Left kidney (tissue), 2 donors: Measurements from ENCODE around the gene KRTAP20-2. TPM values are rescaled to one million over a fixed set of nuclear protein-coding genes. Genes with fewer than 3 reads are reported as not detected.

Experiments used
- DNase-seq: peaks from one replicate; pipeline ENCODE4 v3.0.0-alpha.2; 2013
- polyA plus RNA-seq: library from polyadenylated mRNA; unstranded; fragments of 120-200 nt; gene quantifications from one replicate; pipeline ENCODE4 v1.2.1, GENCODE V29; 2013; ENCODE audit not compliant: insufficient read length

KRTAP20-2 gene
- polyA plus RNA-seq, 1 donor = not detected

- no peak for DNase-seq
These were observed 39.3 kb downstream of the KRTAP20-2 start for GRCh38 chr21:30674312-30674711.

- no peak for DNase-seq
These were observed 41.7 kb downstream of the KRTAP20-2 start for GRCh38 chr21:30676737-30677136.

GRCh38 chr21:30680586-30680985, 45.6 kb downstream of the KRTAP20-2 start:
- no peak for DNase-seq

GRCh38 chr21:30684506-30684905, 49.5 kb downstream of the KRTAP20-2 start:
- DNase-seq = no peak

Other genes starting within 250 kb of the KRTAP20-2 start
- gene KRTAP13-1, start 239.2 kb upstream of the KRTAP20-2 start, polyA plus RNA-seq = not detected
- not detected for gene KRTAP13-3, start 209.3 kb upstream of the KRTAP20-2 start, polyA plus RNA-seq
- gene KRTAP13-4, start 205.0 kb upstream of the KRTAP20-2 start, polyA plus RNA-seq = not detected
- not detected for gene KRTAP15-1, start 194.9 kb upstream of the KRTAP20-2 start, polyA plus RNA-seq
- not detected for gene KRTAP19-1, start 154.8 kb upstream of the KRTAP20-2 start, polyA plus RNA-seq
- gene KRTAP19-2, start 147.8 kb upstream of the KRTAP20-2 start, polyA plus RNA-seq = not detected
- not detected for gene KRTAP19-3, start 143.2 kb upstream of the KRTAP20-2 start, polyA plus RNA-seq
- not detected for gene KRTAP19-4, start 138.0 kb upstream of the KRTAP20-2 start, polyA plus RNA-seq
- not detected for gene KRTAP19-5, start 133.1 kb upstream of the KRTAP20-2 start, polyA plus RNA-seq
- gene KRTAP19-6, start 93.3 kb upstream of the KRTAP20-2 start, polyA plus RNA-seq = not detected
- gene KRTAP19-7, start 73.9 kb upstream of the KRTAP20-2 start, polyA plus RNA-seq = not detected
- not detected for gene KRTAP22-2, start 44.8 kb upstream of the KRTAP20-2 start, polyA plus RNA-seq
- gene KRTAP6-3, start 42.8 kb upstream of the KRTAP20-2 start, polyA plus RNA-seq = not detected
- gene KRTAP6-2, start 36.3 kb upstream of the KRTAP20-2 start, polyA plus RNA-seq = not detected
- gene KRTAP22-1, start 34.1 kb upstream of the KRTAP20-2 start, polyA plus RNA-seq = not detected
- gene KRTAP6-1, start 21.3 kb upstream of the KRTAP20-2 start, polyA plus RNA-seq = not detected
- gene KRTAP20-1, start 18.8 kb upstream of the KRTAP20-2 start, polyA plus RNA-seq = not detected
- not detected for gene KRTAP20-4, start 14.6 kb upstream of the KRTAP20-2 start, polyA plus RNA-seq
- gene KRTAP20-3, start 7.7 kb downstream of the KRTAP20-2 start, polyA plus RNA-seq = not detected
- not detected for gene KRTAP21-3, start 83.6 kb downstream of the KRTAP20-2 start, polyA plus RNA-seq
- not detected for gene KRTAP21-2, start 112.1 kb downstream of the KRTAP20-2 start, polyA plus RNA-seq
- gene KRTAP21-1, start 120.2 kb downstream of the KRTAP20-2 start, polyA plus RNA-seq = not detected
- not detected for gene KRTAP8-1, start 178.1 kb downstream of the KRTAP20-2 start, polyA plus RNA-seq
- not detected for gene KRTAP7-1, start 194.6 kb downstream of the KRTAP20-2 start, polyA plus RNA-seq
- not detected for gene KRTAP11-1, start 246.4 kb downstream of the KRTAP20-2 start, polyA plus RNA-seq